Measurements from ENCODE around the gene LRRC26. TPM values are rescaled to one million over a fixed set of nuclear protein-coding genes. Genes with fewer than 3 reads are reported as not detected.

LRRC26 gene
- total and polyA plus RNA-seq, 2 of the 13 experiments (the other 11 are each of a cell fraction or from before 2014, with no cell fraction given) = not detected

GRCh38 chr9:137180491-137180890, 10.6 kb upstream of the LRRC26 start:
- no peak overlapping the region for H3K4me3 ChIP-seq (replicated peaks in 1 of 3; ENCODE audit: insufficient read depth in 1 of 3, low read depth in 2 of 3, low read length in 3 of 3)
- 100% methylated on average over 8 of the region's 20 CpGs for WGBS (ENCODE audit: low lambda C conversion rate)
- no peak for DNase-seq (ENCODE audit: low spot score)
- no peak overlapping the region for H3K27ac ChIP-seq (ENCODE audit: extremely low read length, insufficient read depth, low read length)
- no peaks in the 10 kb centered on the region for H3K79me2 ChIP-seq (ENCODE audit: insufficient read depth, low read length)
- no peak for ATAC-seq
- H4K20me1 ChIP-seq (ENCODE audit: insufficient read depth, low read length) = no peaks in the 10 kb centered on the region
- no peak for TF ChIP-seq ZNF768 (CRISPR knock-in tag; IDR thresholded peaks at IDR 0.05)
- ChIA-PET CTCF (ENCODE audit: low intra/inter-chr PET ratio, low total read pairs) (no interaction called here), POLR2A (no interaction called here)
- no peak overlapping the region for H2AFZ ChIP-seq (ENCODE audit: low read length)
- no TSS peak for BruUV-seq (replicated peaks)
- in situ Hi-C loops (cut with HindIII; ENCODE audit: extremely low pct_ligation_motif_present, low pct_unique_long_range_greater_than_20kb) (no loop called here), intact Hi-C loops (cut with micrococcal nuclease; ENCODE audit: unreplicated experiment) (no loop called here)
- no peaks in the 10 kb centered on the region for H3K27me3 ChIP-seq (ENCODE audit: control insufficient read depth in 1 of 2, insufficient read depth in 2 of 2, low read length in 2 of 2)
- no peak overlapping the region for H3K9ac ChIP-seq (ENCODE audit: insufficient read depth, low read depth, low read length)
- FAIRE-seq = no peak
- H3K4me1 ChIP-seq (ENCODE audit: insufficient read depth, low read length) = no peaks in the 10 kb centered on the region
- H3K36me3 ChIP-seq (replicated peaks in 1 of 2; ENCODE audit: control insufficient read depth in 1 of 2, insufficient read depth in 2 of 2, low read length in 2 of 2) = peaks cover 24 to 30% of the 10 kb centered on the region in 2 experiments; a peak in 4 of 5 replicates
- no peak overlapping the region for H3K4me2 ChIP-seq (ENCODE audit: low read depth, low read length)
- no peaks in the 10 kb centered on the region for H3K9me3 ChIP-seq (ENCODE audit: low read length)

GRCh38 chr9:137179761-137180160, 9.9 kb upstream of the LRRC26 start:
- no peak overlapping the region for H3K9ac ChIP-seq (ENCODE audit: insufficient read depth, low read depth, low read length)
- no peak overlapping the region for H3K4me2 ChIP-seq (ENCODE audit: low read depth, low read length)
- H2AFZ ChIP-seq (ENCODE audit: low read length) = no peak overlapping the region
- intact Hi-C loops (cut with micrococcal nuclease; ENCODE audit: unreplicated experiment) (loop anchor here (10.0 kb wide), 1 partner anchor 65 kb away; the partner anchor contains the start of gene DPP7), in situ Hi-C loops (cut with HindIII; ENCODE audit: extremely low pct_ligation_motif_present, low pct_unique_long_range_greater_than_20kb) (no loop called here)
- H4K20me1 ChIP-seq (ENCODE audit: insufficient read depth, low read length) = no peaks in the 10 kb centered on the region
- POLR2A ChIA-PET = no interaction called here
- no peaks in the 10 kb centered on the region for H3K9me3 ChIP-seq (ENCODE audit: low read length)
- H3K4me1 ChIP-seq (ENCODE audit: insufficient read depth, low read length) = no peaks in the 10 kb centered on the region
- CTCF ChIA-PET (ENCODE audit: low intra/inter-chr PET ratio, low total read pairs) = no interaction called here
- H3K27ac ChIP-seq (ENCODE audit: extremely low read length, insufficient read depth, low read length) = no peak overlapping the region
- H3K27me3 ChIP-seq (ENCODE audit: control insufficient read depth in 1 of 2, insufficient read depth in 2 of 2, low read length in 2 of 2) = no peaks in the 10 kb centered on the region
- BruUV-seq (replicated peaks) = no TSS peak
- 98% methylated on average over 15 of the region's 17 CpGs for WGBS (ENCODE audit: low lambda C conversion rate)
- H3K4me3 ChIP-seq (replicated peaks in 1 of 3; ENCODE audit: insufficient read depth in 1 of 3, low read depth in 2 of 3, low read length in 3 of 3) = no peak overlapping the region
- FAIRE-seq (no peak), ATAC-seq (no peak), DNase-seq (ENCODE audit: low spot score) (no peak)
- H3K79me2 ChIP-seq (ENCODE audit: insufficient read depth, low read length) = no peaks in the 10 kb centered on the region
- peaks cover 23 to 29% of the 10 kb centered on the region in 2 experiments; a peak in 4 of 5 replicates for H3K36me3 ChIP-seq (replicated peaks in 1 of 2; ENCODE audit: control insufficient read depth in 1 of 2, insufficient read depth in 2 of 2, low read length in 2 of 2)
- TF ChIP-seq ARNT2 (CRISPR knock-in tag; IDR thresholded peaks at IDR 0.05; ENCODE audit: low read depth) (no peak), PITX1 (CRISPR knock-in tag; IDR thresholded peaks at IDR 0.05) (no peak), SRY (CRISPR knock-in tag; IDR thresholded peaks at IDR 0.05) (no peak), TBL1XR1 (IDR thresholded peaks at IDR 0.05; ENCODE audit: borderline replicate concordance, low read length, partially characterized antibody) (no peak), ZBTB8A (CRISPR knock-in tag; IDR thresholded peaks at IDR 0.05; ENCODE audit: borderline replicate concordance, low read depth) (no peak), RNF219 (CRISPR knock-in tag; IDR thresholded peaks at IDR 0.05) (no peak), ZNF10 (CRISPR knock-in tag; IDR thresholded peaks at IDR 0.05; ENCODE audit: borderline replicate concordance, low read depth) (no peak), ZNF777 (CRISPR knock-in tag; IDR thresholded peaks at IDR 0.05) (no peak), HMG20B (CRISPR knock-in tag; conservative IDR thresholded peaks at IDR 0.05) (no peak), ZNF512 (CRISPR knock-in tag; IDR thresholded peaks at IDR 0.05) (no peak)

Measured in HepG2 (cell line).